T-cell (primary cell): ENCODE measurements around the gene CXCL6. TPM values are rescaled to one million over a fixed set of nuclear protein-coding genes. Genes with fewer than 3 reads are reported as not detected.

ENCODE experiments used
- ATAC-seq, 4 experiments: fragments of 200-7000 bp in 3 of 4; fragments of 150-1000 bp in 1 of 4; cut with Tn5 transposase; replicated peaks in 1 of 4; 1 replicate in 3 of 4; 2 replicates in 1 of 4; pipeline ENCODE4 v1.10.0; 2021; ENCODE audit warnings: moderate library complexity in 3 of 4, mild to moderate bottlenecking in 2 of 4, moderate number of reproducible peaks in 1 of 4
- CTCF ChIA-PET, 2 donors: fragments of 300-600 bp; sonication (Branson Sonifier 250); formaldehyde crosslinking; loops; one replicate each; lab custom pipeline; 2022; ENCODE audit warnings: antibody characterized with exemption in 2 of 2; lab: Charles Lee
- POLR2A ChIA-PET, 2 donors: fragments of 300-600 bp; sonication (Branson Sonifier 250); formaldehyde crosslinking; loops; one replicate each; lab custom pipeline; 2022; ENCODE audit warnings: antibody characterized with exemption in 2 of 2; lab: Charles Lee
- DNase-seq, 35 experiments: peaks; one replicate each; pipeline versions ENCODE4 v3.0.0 to v3.0.0-alpha.2; 2013 to 2023
- H3K27ac ChIP-seq: one replicate; pipeline ENCODE4 v1.5.1; 2013; ENCODE audit warnings: low read length
- H3K27me3 ChIP-seq, 2 experiments: replicated peaks in 1 of 2; 1 replicate in 1 of 2; 2 replicates in 1 of 2; pipeline versions ENCODE4 v1.6.1 to v1.7.0; 2013; ENCODE audit warnings: low read length in 1 of 2, mixed read lengths in 1 of 2; ENCODE audit not compliant: control insufficient read depth in 2 of 2, insufficient read depth in 2 of 2; ENCODE audit errors: extremely low read depth in 1 of 2
- H3K36me3 ChIP-seq, 2 donors: 1 replicate in 1 of 2; 2 replicates in 1 of 2; pipeline versions ENCODE4 v1.6.1 to v1.7.0; 2013; ENCODE audit warnings: low read length in 1 of 2; ENCODE audit not compliant: control insufficient read depth in 2 of 2, insufficient read depth in 1 of 2; ENCODE audit errors: extremely low read depth in 1 of 2
- H3K4me1 ChIP-seq, 2 experiments: 1 replicate in 1 of 2; 2 replicates in 1 of 2; pipeline versions ENCODE4 v1.6.1 to v1.7.0; 2013; ENCODE audit warnings: low read length in 2 of 2, mixed read lengths in 1 of 2; ENCODE audit not compliant: insufficient read depth in 2 of 2, control insufficient read depth in 1 of 2; ENCODE audit errors: extremely low read depth in 1 of 2
- H3K4me3 ChIP-seq, 2 donors: 1 replicate in 1 of 2; 2 replicates in 1 of 2; pipeline versions ENCODE4 v1.5.1 to v1.7.0; 2013; ENCODE audit warnings: mild to moderate bottlenecking in 2 of 2, low read length in 1 of 2, moderate library complexity in 1 of 2; ENCODE audit not compliant: control insufficient read depth in 1 of 2; ENCODE audit errors: extremely low read depth in 1 of 2
- H3K9me3 ChIP-seq: 2 replicates; pipeline ENCODE4 v1.7.0; 2013
- H3K27ac Mint-ChIP-seq, 2 donors: one replicate each; pipeline ENCODE4 v1.8.0; 2020 to 2021; ENCODE audit warnings: mild to moderate bottlenecking in 2 of 2, mixed read lengths in 2 of 2
- H3K27me3 Mint-ChIP-seq, 2 donors: one replicate each; pipeline ENCODE4 v1.8.0; 2021 to 2022; ENCODE audit warnings: mixed read lengths in 2 of 2
- H3K36me3 Mint-ChIP-seq: one replicate; pipeline ENCODE4 v1.8.0; 2021; ENCODE audit warnings: mixed read lengths
- H3K4me1 Mint-ChIP-seq, 3 donors: one replicate each; pipeline ENCODE4 v1.8.0; 2020 to 2022; ENCODE audit warnings: mixed read lengths in 3 of 3, mild to moderate bottlenecking in 1 of 3
- H3K4me3 Mint-ChIP-seq, 3 donors: one replicate each; pipeline ENCODE4 v1.8.0; 2020 to 2022; ENCODE audit warnings: mild to moderate bottlenecking in 3 of 3, mixed read lengths in 3 of 3, moderate library complexity in 3 of 3
- H3K9me3 Mint-ChIP-seq, 3 donors: one replicate each; pipeline ENCODE4 v1.8.0; 2020 to 2022; ENCODE audit warnings: mixed read lengths in 3 of 3
- WGBS: methylation state at CpG from one replicate; pipeline ENCODE4 v1.1.5; 2013; ENCODE audit warnings: missing lambda C conversion rate; ENCODE audit not compliant: insufficient coverage; 5-methylcytosine and 5-hydroxymethylcytosine counted together
- total RNA-seq, 35 experiments: library from RNA in 6 of 35; stranded (reverse) in 6 of 35; fragments of 120-200 nt in 1 of 35; gene quantifications; one replicate each; pipeline versions ENCODE4 v1.2.1 to v1.2.4 and lab custom pipeline; 2013 to 2026

The CXCL6 gene
- total RNA-seq, 5 donors from 2014 or later (not counting 1 experiment from before 2014, with no cell fraction given), result not detected

GRCh38 chr4:73810191-73810590 is 26.3 kb upstream of the CXCL6 start:
- H3K27ac ChIP-seq, result no peak overlapping the region
- no peak for DNase-seq
- Mint-ChIP-seq H3K9me3 (peaks cover 0 to 5% (median 0%) of the 10 kb centered on the region in 3 donors), H3K4me1 (no peaks in the 10 kb centered on the region), H3K36me3 (no peaks in the 10 kb centered on the region), H3K27me3 (no peaks in the 10 kb centered on the region), H3K27ac (no peak overlapping the region), H3K4me3 (no peak overlapping the region)
- ChIA-PET POLR2A (no interaction called here), CTCF (no interaction called here)
- H3K36me3 ChIP-seq, result no peaks in the 10 kb centered on the region
- H3K9me3 ChIP-seq, result no peaks in the 10 kb centered on the region
- no CpG with 5 or more reads among the region's 3 CpGs for WGBS
- H3K4me1 ChIP-seq, result no peaks in the 10 kb centered on the region
- ATAC-seq, result no peak
- no peak overlapping the region for H3K4me3 ChIP-seq
- no peaks in the 10 kb centered on the region for H3K27me3 ChIP-seq

GRCh38 chr4:73811841-73812240 is 24.6 kb upstream of the CXCL6 start:
- WGBS, result no CpG with 5 or more reads among the region's 1 CpG

GRCh38 chr4:73814679-73815078 is 21.8 kb upstream of the CXCL6 start:
- H3K4me3 Mint-ChIP-seq, result no peak overlapping the region
- no peak overlapping the region for H3K27ac Mint-ChIP-seq
- WGBS, result no CpG with 5 or more reads among the region's 1 CpG
- H3K27me3 Mint-ChIP-seq, result no peaks in the 10 kb centered on the region
- Histone ChIP-seq H3K4me3 (no peak overlapping the region), H3K27ac (no peak overlapping the region), H3K4me1 (no peaks in the 10 kb centered on the region), H3K9me3 (no peaks in the 10 kb centered on the region), H3K36me3 (no peaks in the 10 kb centered on the region), H3K27me3 (no peaks in the 10 kb centered on the region)
- H3K36me3 Mint-ChIP-seq, result no peaks in the 10 kb centered on the region
- ATAC-seq (no peak), DNase-seq (no peak)
- no peaks in the 10 kb centered on the region for H3K4me1 Mint-ChIP-seq
- CTCF ChIA-PET, result no interaction called here
- POLR2A ChIA-PET, result no interaction called here
- H3K9me3 Mint-ChIP-seq, result peaks cover 0 to 6% (median 5%) of the 10 kb centered on the region in 3 donors

More at GRCh38 chr4:73811841-73812240, 24.6 kb upstream of the CXCL6 start:
- H3K9me3 ChIP-seq, result no peaks in the 10 kb centered on the region
- H3K4me1 ChIP-seq, result no peaks in the 10 kb centered on the region
- ATAC-seq (no peak), DNase-seq (no peak)
- H3K9me3 Mint-ChIP-seq, result peaks cover 0 to 5% (median 0%) of the 10 kb centered on the region in 3 donors
- no peak overlapping the region for H3K4me3 Mint-ChIP-seq
- no peaks in the 10 kb centered on the region for H3K36me3 Mint-ChIP-seq
- POLR2A ChIA-PET, result no interaction called here
- no peaks in the 10 kb centered on the region for H3K27me3 ChIP-seq
- no peaks in the 10 kb centered on the region for H3K27me3 Mint-ChIP-seq
- no peak overlapping the region for H3K27ac ChIP-seq
- H3K4me3 ChIP-seq, result no peak overlapping the region
- no peaks in the 10 kb centered on the region for H3K36me3 ChIP-seq
- H3K27ac Mint-ChIP-seq, result no peak overlapping the region
- no peaks in the 10 kb centered on the region for H3K4me1 Mint-ChIP-seq
- CTCF ChIA-PET, result no interaction called here

- Mint-ChIP-seq H3K27ac (no peak overlapping the region), H3K27me3 (no peaks in the 10 kb centered on the region), H3K36me3 (no peaks in the 10 kb centered on the region), H3K4me3 (no peak overlapping the region), H3K4me1 (no peaks in the 10 kb centered on the region), H3K9me3 (peaks cover 0 to 6% (median 5%) of the 10 kb centered on the region in 3 donors)
- ATAC-seq, result no peak
- H3K27ac ChIP-seq, result no peak overlapping the region
- H3K4me3 ChIP-seq, result no peak overlapping the region
- H3K36me3 ChIP-seq, result no peaks in the 10 kb centered on the region
- POLR2A ChIA-PET, result no interaction called here
- DNase-seq, result no peak
- no peaks in the 10 kb centered on the region for H3K9me3 ChIP-seq
- H3K4me1 ChIP-seq, result no peaks in the 10 kb centered on the region
- CTCF ChIA-PET, result no interaction called here
- WGBS, result no CpG with 5 or more reads among the region's 1 CpG
- no peaks in the 10 kb centered on the region for H3K27me3 ChIP-seq
Measured at GRCh38 chr4:73815145-73815544, 21.3 kb upstream of the CXCL6 start.

- no peaks in the 10 kb centered on the region for H3K4me1 Mint-ChIP-seq
- WGBS, result 67% methylated on average over 1 of the region's 3 CpGs
- ChIA-PET CTCF (interaction anchor here in 1 of 2 donors (0.5 kb wide), 1 partner anchor 98 kb away, joined by 6 read pairs; no protein-coding TSS in a partner anchor), POLR2A (no interaction called here)
- Histone ChIP-seq H3K27ac (no peak overlapping the region), H3K9me3 (no peaks in the 10 kb centered on the region), H3K36me3 (no peaks in the 10 kb centered on the region), H3K4me1 (no peaks in the 10 kb centered on the region), H3K27me3 (no peaks in the 10 kb centered on the region), H3K4me3 (no peak overlapping the region)
- H3K9me3 Mint-ChIP-seq, result peaks cover 0 to 6% (median 5%) of the 10 kb centered on the region in 3 donors
- no peak overlapping the region for H3K27ac Mint-ChIP-seq
- DNase-seq (no peak), ATAC-seq (no peak)
- H3K4me3 Mint-ChIP-seq, result no peak overlapping the region
- no peaks in the 10 kb centered on the region for H3K27me3 Mint-ChIP-seq
- no peaks in the 10 kb centered on the region for H3K36me3 Mint-ChIP-seq
Measured at GRCh38 chr4:73816814-73817213, 19.7 kb upstream of the CXCL6 start.

GRCh38 chr4:73817341-73817740 is 19.1 kb upstream of the CXCL6 start:
- Histone ChIP-seq H3K36me3 (no peaks in the 10 kb centered on the region), H3K9me3 (no peaks in the 10 kb centered on the region), H3K4me3 (no peak overlapping the region), H3K27ac (no peak overlapping the region), H3K27me3 (no peaks in the 10 kb centered on the region), H3K4me1 (no peaks in the 10 kb centered on the region)
- H3K4me3 Mint-ChIP-seq, result no peak overlapping the region
- no peaks in the 10 kb centered on the region for H3K4me1 Mint-ChIP-seq
- ATAC-seq (no peak), DNase-seq (no peak)
- ChIA-PET POLR2A (no interaction called here), CTCF (no interaction called here)
- H3K27ac Mint-ChIP-seq, result no peak overlapping the region
- no peaks in the 10 kb centered on the region for H3K36me3 Mint-ChIP-seq
- H3K27me3 Mint-ChIP-seq, result no peaks in the 10 kb centered on the region
- no CpG with 5 or more reads among the region's 1 CpG for WGBS
- peaks cover 0 to 6% (median 5%) of the 10 kb centered on the region in 3 donors for H3K9me3 Mint-ChIP-seq

GRCh38 chr4:73821325-73821724 is 15.2 kb upstream of the CXCL6 start:
- H3K9me3 ChIP-seq, result no peaks in the 10 kb centered on the region
- Mint-ChIP-seq H3K4me3 (no peak overlapping the region), H3K36me3 (no peaks in the 10 kb centered on the region), H3K9me3 (peaks cover 0 to 6% (median 0%) of the 10 kb centered on the region in 3 donors), H3K27me3 (no peaks in the 10 kb centered on the region), H3K4me1 (no peaks in the 10 kb centered on the region), H3K27ac (no peak overlapping the region)
- WGBS, result no CpG with 5 or more reads among the region's 4 CpGs
- ATAC-seq (no peak), DNase-seq (no peak)
- H3K27me3 ChIP-seq, result no peaks in the 10 kb centered on the region
- H3K27ac ChIP-seq, result no peak overlapping the region
- no peak overlapping the region for H3K4me3 ChIP-seq
- POLR2A ChIA-PET, result no interaction called here
- CTCF ChIA-PET, result no interaction called here
- no peaks in the 10 kb centered on the region for H3K4me1 ChIP-seq
- H3K36me3 ChIP-seq, result no peaks in the 10 kb centered on the region
